GM19099 (cell line): ENCODE measurements around the gene GBP3.
A peak's percentile ranks its signal among the peaks of the same experiment; 100 is the strongest.

Experiments
- POLR2A ChIP-seq: IDR thresholded peaks from 3 replicates; pipeline ENCODE4 v1.6.1; 2011; ENCODE audit warnings: low read depth; ENCODE audit not compliant: insufficient read length; ENCODE audit errors: extremely low read depth

Gene GBP3, protein sequence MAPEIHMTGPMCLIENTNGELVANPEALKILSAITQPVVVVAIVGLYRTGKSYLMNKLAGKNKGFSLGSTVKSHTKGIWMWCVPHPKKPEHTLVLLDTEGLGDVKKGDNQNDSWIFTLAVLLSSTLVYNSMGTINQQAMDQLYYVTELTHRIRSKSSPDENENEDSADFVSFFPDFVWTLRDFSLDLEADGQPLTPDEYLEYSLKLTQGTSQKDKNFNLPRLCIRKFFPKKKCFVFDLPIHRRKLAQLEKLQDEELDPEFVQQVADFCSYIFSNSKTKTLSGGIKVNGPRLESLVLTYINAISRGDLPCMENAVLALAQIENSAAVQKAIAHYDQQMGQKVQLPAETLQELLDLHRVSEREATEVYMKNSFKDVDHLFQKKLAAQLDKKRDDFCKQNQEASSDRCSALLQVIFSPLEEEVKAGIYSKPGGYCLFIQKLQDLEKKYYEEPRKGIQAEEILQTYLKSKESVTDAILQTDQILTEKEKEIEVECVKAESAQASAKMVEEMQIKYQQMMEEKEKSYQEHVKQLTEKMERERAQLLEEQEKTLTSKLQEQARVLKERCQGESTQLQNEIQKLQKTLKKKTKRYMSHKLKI

GRCh38 chr1:89022167-89022959 is at the start of gene GBP3:
Gene GBP3 (minus strand): TSS chr1:89022866. CDS start chr1:89020721, 2,145 bp downstream.
- TF ChIP-seq POLR2A, result no peak

GRCh38 chr1:89070509-89070908 is 47.8 kb upstream of the GBP3 start:
- no peak for TF ChIP-seq POLR2A

- TF ChIP-seq POLR2A, result no peak
Measured at GRCh38 chr1:89069951-89070350, 47.3 kb upstream of the GBP3 start.

DNA sequence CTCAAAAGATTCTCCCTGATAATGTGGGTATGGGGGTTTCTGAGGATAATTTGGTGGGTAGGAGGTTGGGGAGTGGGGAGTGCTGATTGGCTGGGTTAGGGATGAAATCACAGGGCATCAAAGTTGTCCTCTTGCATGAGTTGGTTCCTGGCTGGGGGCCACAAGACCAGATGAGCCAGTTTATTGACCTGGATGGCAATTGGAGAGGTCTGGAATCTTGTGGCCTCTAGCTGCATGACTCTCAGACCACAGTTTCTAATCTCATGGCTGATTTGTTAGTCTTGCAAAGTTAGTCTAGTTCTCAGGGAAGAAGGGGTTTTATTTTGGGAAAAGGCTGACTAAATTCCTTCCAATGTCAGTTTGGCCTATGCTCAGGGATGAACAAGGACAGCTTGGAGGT is 45.6 kb upstream of the GBP3 start:
- TF ChIP-seq POLR2A, result no peak

- peak; percentile 30 for TF ChIP-seq POLR2A
Measured at GRCh38 chr1:89065079-89065868, 42.6 kb upstream of the GBP3 start, which contains the start of gene GBP1. Gene GBP1 (minus strand): TSS chr1:89065208. CDS start chr1:89063234, 1,974 bp downstream.

- TF ChIP-seq POLR2A, result no peak
Measured at GRCh38 chr1:89064632-89065031, 42.0 kb upstream of the GBP3 start.

DNA sequence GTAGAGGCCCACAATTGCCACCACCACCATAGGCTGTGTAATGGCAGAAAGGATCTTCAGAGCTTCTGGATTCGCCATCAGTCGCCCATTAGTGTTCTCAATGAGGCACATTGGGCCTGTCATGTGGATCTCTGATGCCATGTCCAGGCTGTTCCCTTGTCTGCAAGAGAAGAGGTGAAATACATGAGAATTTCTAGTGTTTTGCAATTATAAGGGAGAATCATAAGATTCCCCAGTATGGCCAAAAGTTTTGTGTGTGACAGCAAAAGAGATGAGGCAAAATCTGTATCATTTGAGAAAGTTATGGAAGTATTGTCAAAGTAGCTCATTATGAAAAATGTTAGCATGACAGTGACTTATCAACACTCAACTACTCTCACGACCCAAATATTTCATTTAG is 40.4 kb upstream of the GBP3 start:
- TF ChIP-seq POLR2A, result no peak

DNA sequence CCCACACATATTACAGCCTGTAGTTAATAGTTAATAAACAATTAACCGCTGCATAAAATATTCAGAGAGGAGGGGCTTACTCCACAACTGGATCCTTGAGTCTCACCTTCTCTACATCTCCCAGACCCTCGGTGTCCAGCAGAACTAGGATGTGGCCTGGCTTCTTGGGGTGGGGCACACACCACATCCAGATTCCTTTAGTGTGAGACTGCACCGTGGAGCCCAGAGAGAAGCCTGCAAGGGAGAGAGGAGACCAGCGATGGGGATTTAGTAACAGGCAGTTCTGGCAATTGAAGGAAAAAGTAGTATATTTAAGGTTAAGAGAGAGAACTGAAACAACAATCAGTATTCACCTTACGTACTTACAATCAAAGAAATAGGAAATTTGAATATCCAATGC is 37.4 kb upstream of the GBP3 start:
- TF ChIP-seq POLR2A, result no peak

- TF ChIP-seq POLR2A, result no peak
Measured at GRCh38 chr1:89051955-89052312, 29.3 kb upstream of the GBP3 start.

- no peak for TF ChIP-seq POLR2A
Measured at GRCh38 chr1:89051300-89051954, 28.8 kb upstream of the GBP3 start.

DNA sequence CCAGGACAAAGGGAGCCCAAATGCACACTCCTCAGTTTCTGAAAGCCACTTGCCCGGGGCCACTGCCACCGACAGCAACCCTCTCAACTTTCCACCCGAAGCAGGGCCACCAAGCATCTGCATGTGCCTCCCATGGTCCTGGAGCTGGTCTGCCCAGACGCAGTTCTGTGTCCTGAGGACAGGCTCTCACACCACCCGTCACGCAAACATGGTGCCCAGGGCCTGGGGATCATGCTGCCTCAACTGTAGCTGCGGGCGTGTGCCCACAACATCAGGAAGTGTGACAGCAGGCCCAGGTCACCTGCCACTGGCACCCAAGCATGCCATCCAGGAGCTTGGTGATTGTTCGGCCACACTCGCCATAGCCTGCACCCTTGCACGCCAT is 28.0 kb upstream of the GBP3 start:
- TF ChIP-seq POLR2A, result no peak

- no peak for TF ChIP-seq POLR2A
Measured at GRCh38 chr1:89047734-89048133, 25.1 kb upstream of the GBP3 start.

- no peak for TF ChIP-seq POLR2A
Measured at GRCh38 chr1:89044970-89045721, 22.5 kb upstream of the GBP3 start.

GRCh38 chr1:89043940-89044339 is 21.3 kb upstream of the GBP3 start:
- TF ChIP-seq POLR2A, result no peak
